HFFc6 (cell line): ENCODE results near the gene THRA. TPM values are rescaled to one million over a fixed set of nuclear protein-coding genes. Genes with fewer than 3 reads are reported as not detected.

Experiments used
- DNase-seq: peaks from one replicate; pipeline ENCODE4 v3.0.0-alpha.2; 2018
- H3K27ac Mint-ChIP-seq: 2 replicates; pipeline ENCODE4 v1.8.0; 2020; ENCODE audit warnings: mild to moderate bottlenecking, mixed read lengths
- H3K27me3 Mint-ChIP-seq: 2 replicates; pipeline ENCODE4 v1.8.0; 2021; ENCODE audit warnings: mild to moderate bottlenecking, moderate library complexity, mixed read lengths; ENCODE audit not compliant: insufficient read depth
- H3K36me3 Mint-ChIP-seq: 2 replicates; pipeline ENCODE4 v1.8.0; 2021; ENCODE audit warnings: low read depth, mixed read lengths
- H3K4me1 Mint-ChIP-seq: 2 replicates; pipeline ENCODE4 v1.8.0; 2020; ENCODE audit warnings: low read depth, mixed read lengths
- H3K4me3 Mint-ChIP-seq: 2 replicates; pipeline ENCODE4 v1.8.0; 2020; ENCODE audit warnings: mild to moderate bottlenecking, moderate library complexity, mixed read lengths
- H3K9me3 Mint-ChIP-seq: 2 replicates; pipeline ENCODE4 v1.8.0; 2020; ENCODE audit warnings: mild to moderate bottlenecking, mixed read lengths
- CTCF ChIP-seq: fragments of 200-600 bp; sonication (generic); IDR thresholded peaks from 2 replicates; pipeline ENCODE4 v1.5.0; 2021; ENCODE audit warnings: antibody characterized with exemption, mild to moderate bottlenecking
- total RNA-seq, 6 experiments: library from RNA; stranded (reverse); fragmentation: NEBNext Ultra II Directional; extraction: Animal tissue kit (Norgen Biotek cat#: 25700); gene quantifications; 2 replicates in 1 of 6; 3 replicates in 5 of 6; pipeline ENCODE4 v1.2.3, GENCODE V29; 2021

THRA gene
- total RNA-seq, 6 experiments from 2014 or later: 29.3 to 33.7 (median 30.7) TPM

DNA sequence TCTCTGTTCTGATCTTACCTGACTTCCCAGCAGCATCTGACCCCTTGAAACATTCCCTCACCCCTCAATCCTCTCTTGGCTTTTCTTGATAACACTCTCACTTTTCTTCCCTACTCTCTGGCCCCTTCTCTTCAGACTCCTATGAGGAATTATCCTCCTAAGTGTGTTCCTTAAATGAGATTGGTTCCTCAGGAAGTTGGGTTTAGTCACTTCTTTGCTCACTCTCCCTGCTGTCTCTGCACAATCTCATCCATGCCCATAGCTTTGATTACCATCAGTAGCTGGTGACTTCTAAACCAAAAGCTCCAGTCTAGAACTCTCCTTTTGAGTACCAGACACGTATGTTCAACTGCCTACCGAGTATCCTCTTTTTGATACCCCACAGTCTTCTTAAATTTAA, 21.6 kb upstream of the THRA start:
- DNase-seq: no peak
- peaks cover 7% of the 10 kb centered on the region; the same call in 1 of the 2 replicates for H3K36me3 Mint-ChIP-seq
- H3K9me3 Mint-ChIP-seq: no peaks in the 10 kb centered on the region
- H3K27me3 Mint-ChIP-seq: no peaks in the 10 kb centered on the region; the same call in none of the 2 replicates
- no peak for TF ChIP-seq CTCF
- no peak overlapping the region for H3K4me3 Mint-ChIP-seq
- peaks cover 25% of the 10 kb centered on the region for H3K4me1 Mint-ChIP-seq
- peak overlapping the region; percentile 11; the same call in 1 of the 2 replicates for H3K27ac Mint-ChIP-seq

- no peak overlapping the region for H3K27ac Mint-ChIP-seq
- H3K9me3 Mint-ChIP-seq: no peaks in the 10 kb centered on the region
- H3K36me3 Mint-ChIP-seq: peaks cover 5% of the 10 kb centered on the region; the same call in 1 of the 2 replicates
- no peak for TF ChIP-seq CTCF
- peaks cover 7% of the 10 kb centered on the region for H3K27me3 Mint-ChIP-seq
- peaks cover 27% of the 10 kb centered on the region for H3K4me1 Mint-ChIP-seq
- no peak for DNase-seq
- no peak overlapping the region for H3K4me3 Mint-ChIP-seq
Observed at GRCh38 chr17:40056379-40057015, 6.3 kb upstream of the THRA start.

- H3K4me3 Mint-ChIP-seq: peak overlapping the region; percentile 69
- peaks cover 4% of the 10 kb centered on the region; the same call in 1 of the 2 replicates for H3K36me3 Mint-ChIP-seq
- DNase-seq: no peak
- no peak for TF ChIP-seq CTCF
- H3K4me1 Mint-ChIP-seq: peaks cover 32% of the 10 kb centered on the region
- peak overlapping the region; percentile 71 for H3K27ac Mint-ChIP-seq
- peaks cover 6% of the 10 kb centered on the region for H3K27me3 Mint-ChIP-seq
- no peaks in the 10 kb centered on the region for H3K9me3 Mint-ChIP-seq
Observed at GRCh38 chr17:40058186-40058784, 4.5 kb upstream of the THRA start.

DNA sequence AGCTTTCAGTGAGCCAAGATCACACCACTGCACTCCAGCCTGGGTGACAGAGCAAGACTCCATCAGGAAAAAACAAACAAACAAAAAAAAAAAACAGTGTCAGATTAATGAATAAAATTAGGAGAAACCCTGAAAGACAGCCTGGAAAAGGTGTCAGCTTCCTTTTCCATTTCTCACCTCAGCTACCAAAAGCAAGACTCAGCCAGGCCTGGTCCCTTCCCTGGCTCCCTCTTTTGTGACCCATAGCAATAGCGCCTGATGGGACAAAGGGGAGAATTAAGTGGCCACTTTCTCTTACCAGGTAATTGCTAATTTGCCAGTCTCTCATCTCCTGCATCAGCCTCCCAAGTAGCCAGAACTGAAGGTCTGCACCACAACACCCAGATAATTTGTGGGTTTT, 3.9 kb upstream of the THRA start:
- Mint-ChIP-seq H3K36me3 (no peaks in the 10 kb centered on the region; the same call in 1 of the 2 replicates), H3K27me3 (peaks cover 6% of the 10 kb centered on the region), H3K27ac (no peak overlapping the region), H3K4me3 (no peak overlapping the region; the same call in 1 of the 2 replicates), H3K9me3 (no peaks in the 10 kb centered on the region), H3K4me1 (peaks cover 32% of the 10 kb centered on the region)
- TF ChIP-seq CTCF: no peak
- DNase-seq: no peak

DNA sequence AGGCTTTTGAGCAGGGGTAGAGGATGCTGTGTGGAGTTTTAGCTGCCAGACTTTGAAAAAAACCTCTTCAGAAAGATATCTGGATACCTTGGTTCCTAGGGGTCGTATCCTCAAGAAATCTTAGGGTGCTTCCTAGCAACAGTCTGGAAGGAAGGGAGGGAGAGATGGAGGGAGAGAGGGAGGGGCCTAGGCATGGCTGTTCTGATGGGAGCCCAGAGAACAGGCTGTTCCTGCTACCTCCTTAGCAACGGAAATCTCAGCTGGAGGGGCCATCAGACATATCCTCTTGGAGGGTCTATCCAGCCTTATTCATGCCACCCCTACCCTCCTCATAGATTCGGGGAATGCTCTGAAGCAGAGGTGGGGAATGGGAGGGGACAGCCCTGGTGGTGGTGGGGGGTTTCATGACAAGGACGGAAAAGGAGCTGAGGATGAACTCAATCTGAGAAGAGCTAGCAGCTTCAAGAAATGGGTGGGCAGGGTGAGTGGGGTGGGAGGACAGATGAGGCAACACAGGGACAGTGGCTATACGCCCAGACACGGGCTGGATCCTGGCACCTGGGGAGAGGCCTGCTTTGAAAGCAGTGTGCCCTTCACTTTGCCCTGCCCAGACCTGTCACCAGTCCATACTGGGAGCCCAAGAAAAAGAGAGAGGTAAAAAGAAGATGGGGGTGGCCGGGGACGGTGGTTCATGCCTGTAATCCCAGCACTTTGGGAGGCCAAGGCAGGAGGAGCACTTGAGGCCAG, 2.9 kb upstream of the THRA start:
- no peaks in the 10 kb centered on the region for H3K36me3 Mint-ChIP-seq
- no peak overlapping the region for H3K27ac Mint-ChIP-seq
- peaks cover 32% of the 10 kb centered on the region for H3K4me1 Mint-ChIP-seq
- H3K4me3 Mint-ChIP-seq: no peak overlapping the region
- H3K9me3 Mint-ChIP-seq: no peaks in the 10 kb centered on the region
- DNase-seq: no peak
- TF ChIP-seq CTCF: no peak
- H3K27me3 Mint-ChIP-seq: peaks cover 6% of the 10 kb centered on the region
